NK-92 treated with Interleukin-12 subunit alpha and Interleukin-12 subunit beta, amount 100 ng/mL, for 24 hours (cell line): ENCODE data around the gene TMEM269.

Experiments used
- DNase-seq: peaks from one replicate; lab custom pipeline; 2025; lab: John Stamatoyannopoulos, UW

The TMEM269 gene

GRCh38 chr1:42822800-42823392 is 38.1 kb downstream of the TMEM269 start:
- no peak for DNase-seq

GRCh38 chr1:42824481-42825035 is 39.8 kb downstream of the TMEM269 start:
- DNase-seq: no peak

GRCh38 chr1:42825036-42825851 is 40.5 kb downstream of the TMEM269 start:
- DNase-seq: no peak

GRCh38 chr1:42830631-42831030 is 45.8 kb downstream of the TMEM269 start:
- DNase-seq: no peak

GRCh38 chr1:42831273-42831672 is 46.5 kb downstream of the TMEM269 start:
- DNase-seq: no peak

- DNase-seq: no peak
These were observed 48.0 kb downstream of the TMEM269 start for GRCh38 chr1:42832641-42833240.

GRCh38 chr1:42833981-42834380 is 49.2 kb downstream of the TMEM269 start:
- DNase-seq: no peak

- DNase-seq: no peak
These were observed 50.0 kb downstream of the TMEM269 start for GRCh38 chr1:42834803-42835202.

GRCh38 chr1:42835422-42835821 is 50.6 kb downstream of the TMEM269 start:
- no peak for DNase-seq

- DNase-seq: no peak
These were observed 52.9 kb downstream of the TMEM269 start for GRCh38 chr1:42837709-42838108.

GRCh38 chr1:42838482-42839190 is 53.8 kb downstream of the TMEM269 start:
- DNase-seq: no peak

- no peak for DNase-seq
These were observed 56.2 kb downstream of the TMEM269 start for GRCh38 chr1:42841010-42841409.

GRCh38 chr1:42841440-42842147 is 56.8 kb downstream of the TMEM269 start:
- no peak for DNase-seq

- no peak for DNase-seq
These were observed 59.9 kb downstream of the TMEM269 start for GRCh38 chr1:42844592-42845140.

- DNase-seq: no peak
These were observed 60.4 kb downstream of the TMEM269 start for GRCh38 chr1:42845193-42845592.

GRCh38 chr1:42845866-42846256 is 61.1 kb downstream of the TMEM269 start:
- DNase-seq: no peak

- DNase-seq: peak; percentile 82
These were observed 61.7 kb downstream of the TMEM269 start, which contains the start of gene ZNF691 for GRCh38 chr1:42846257-42847110. ZNF691 (plus strand) TSS chr1:42846613; CDS start chr1:42849659, 3,046 bp downstream.

- DNase-seq: no peak
These were observed 62.4 kb downstream of the TMEM269 start for GRCh38 chr1:42847111-42847595.

GRCh38 chr1:42847721-42848460 is 63.1 kb downstream of the TMEM269 start:
- no peak for DNase-seq
